Activated T-cell treated with anti-CD3 and anti-CD28 coated beads for 1 hour (primary cell): ENCODE results near the gene MCM3AP.

Source experiments
- DNase-seq: peaks from one replicate; pipeline ENCODE4 v3.0.0-alpha.2; 2020; ENCODE audit warnings: low read depth

Gene MCM3AP

GRCh38 chr21:46285206-46285661 lies at the start of gene MCM3AP:
MCM3AP (minus strand) TSS chr21:46285611; CDS start chr21:46285286, 325 bp downstream.
- no peak for DNase-seq

- no peak for DNase-seq
Measured at GRCh38 chr21:46334351-46335140, 49.1 kb upstream of the MCM3AP start.

- DNase-seq, result no peak
Measured at GRCh38 chr21:46329796-46330195, 44.4 kb upstream of the MCM3AP start.

- no peak for DNase-seq
Measured at GRCh38 chr21:46328151-46328550, 42.7 kb upstream of the MCM3AP start.

- DNase-seq, result no peak
Measured at GRCh38 chr21:46327711-46328110, 42.3 kb upstream of the MCM3AP start.

GRCh38 chr21:46326110-46326703 lies 40.8 kb upstream of the MCM3AP start:
- DNase-seq, result no peak

- peak; percentile 7 for DNase-seq
Measured at GRCh38 chr21:46325073-46325912, 39.9 kb upstream of the MCM3AP start.

- DNase-seq, result peak; percentile 85
Measured at GRCh38 chr21:46324390-46325072, 39.1 kb upstream of the MCM3AP start.

GRCh38 chr21:46323710-46324389 lies 38.4 kb upstream of the MCM3AP start, which contains the start of the genes C21orf58 and PCNT:
C21orf58 (minus strand) TSS chr21:46323870; CDS start chr21:46322738, 1,132 bp downstream.
PCNT (plus strand) TSS chr21:46324156; CDS start chr21:46324229, 73 bp downstream.
- peak; percentile 97 for DNase-seq

GRCh38 chr21:46323227-46323709 lies 37.9 kb upstream of the MCM3AP start:
- DNase-seq, result no peak

GRCh38 chr21:46322351-46323226 lies 37.2 kb upstream of the MCM3AP start:
- DNase-seq, result no peak

GRCh38 chr21:46320331-46320801 lies 35.0 kb upstream of the MCM3AP start:
- no peak for DNase-seq

- DNase-seq, result no peak
Measured at GRCh38 chr21:46319186-46319585, 33.8 kb upstream of the MCM3AP start.

GRCh38 chr21:46318464-46318845 lies 33.0 kb upstream of the MCM3AP start:
- DNase-seq, result no peak

- DNase-seq, result no peak
Measured at GRCh38 chr21:46317710-46318463, 32.5 kb upstream of the MCM3AP start.

- DNase-seq, result no peak
Measured at GRCh38 chr21:46316708-46317324, 31.4 kb upstream of the MCM3AP start.

- no peak for DNase-seq
Measured at GRCh38 chr21:46314441-46315020, 29.1 kb upstream of the MCM3AP start.

- no peak for DNase-seq
Measured at GRCh38 chr21:46312949-46313348, 27.5 kb upstream of the MCM3AP start.
